Brain microvascular endothelial cell (primary cell): Measurements from ENCODE around the gene ABCA2.
"Not testable (repeated sequence)": the region's sequence is repeated elsewhere in the genome, so short reads cannot be mapped to it uniquely, and the experiment has no call there.

ENCODE experiments used
- DNase-seq: peaks from one replicate; pipeline ENCODE4 v3.0.0-alpha.2; 2020
- H3K27ac ChIP-seq: fragments of 250-450 bp; sonication (Bioruptor Pico); 2 replicates; pipeline ENCODE4 v1.5.1; 2020; ENCODE audit warnings: mild to moderate bottlenecking, moderate library complexity
- H3K27me3 ChIP-seq: fragments of 250-450 bp; sonication (Bioruptor Pico); replicated peaks from 2 replicates; pipeline ENCODE4 v1.5.1; 2020; ENCODE audit warnings: mild to moderate bottlenecking
- H3K36me3 ChIP-seq: fragments of 250-450 bp; sonication (Bioruptor Pico); replicated peaks from 2 replicates; pipeline ENCODE4 v1.5.1; 2020; ENCODE audit warnings: mild to moderate bottlenecking
- H3K4me3 ChIP-seq: 2 replicates; pipeline ENCODE4 v1.5.1; 2011; ENCODE audit warnings: low read depth, mild to moderate bottlenecking, control low read depth, low read length, moderate library complexity
- CTCF ChIP-seq: IDR thresholded peaks from 2 replicates; pipeline ENCODE4 v1.5.1; 2011; ENCODE audit warnings: low read depth, mild to moderate bottlenecking, moderate library complexity, low read length, control low read depth, inconsistent platforms; ENCODE audit errors: missing control alignments
- in situ Hi-C: cut with HindIII; loops from 2 replicates; pipeline ENCODE4 v1.10.0; 2017; ENCODE audit warnings: low sequenced_read_pairs, low pct_ligation_motif_present

ABCA2 gene

GRCh38 chr9:137008312-137008711 is 19.7 kb downstream of the ABCA2 start:
- Histone ChIP-seq H3K27me3 (no peaks in the 10 kb centered on the region), H3K4me3 (no peak overlapping the region), H3K27ac (no peak overlapping the region), H3K36me3 (peaks cover 3% of the 10 kb centered on the region)
- no peak for DNase-seq
- no peak for TF ChIP-seq CTCF
- in situ Hi-C loops = no loop called here

GRCh38 chr9:137007816-137008270 is 20.2 kb downstream of the ABCA2 start:
- Histone ChIP-seq H3K27ac (no peak overlapping the region), H3K4me3 (no peak overlapping the region), H3K27me3 (no peaks in the 10 kb centered on the region), H3K36me3 (peaks cover 3% of the 10 kb centered on the region)
- in situ Hi-C loops = no loop called here
- no peak for TF ChIP-seq CTCF
- no peak for DNase-seq

- Histone ChIP-seq H3K4me3 (no peak overlapping the region), H3K36me3 (peaks cover 3% of the 10 kb centered on the region), H3K27ac (no peak overlapping the region), H3K27me3 (no peaks in the 10 kb centered on the region)
- no peak for DNase-seq
- no peak for TF ChIP-seq CTCF
- in situ Hi-C loops = no loop called here
These were observed 20.8 kb downstream of the ABCA2 start for GRCh38 chr9:137007108-137007815.

GRCh38 chr9:137006116-137007003 is 21.7 kb downstream of the ABCA2 start:
- Histone ChIP-seq H3K36me3 (no peaks in the 10 kb centered on the region), H3K27me3 (no peaks in the 10 kb centered on the region), H3K27ac (no peak overlapping the region), H3K4me3 (no peak overlapping the region)
- in situ Hi-C loops = no loop called here
- no peak for DNase-seq
- TF ChIP-seq CTCF = no peak

- H3K4me3 ChIP-seq, H3K27me3 ChIP-seq, in situ Hi-C loops, H3K27ac ChIP-seq, H3K36me3 ChIP-seq: not testable (repeated sequence)
- peak; percentile 25 for DNase-seq
- peak; percentile 47 for TF ChIP-seq CTCF
These were observed 23.8 kb downstream of the ABCA2 start for GRCh38 chr9:137004285-137004684.
